ENCODE data around the gene UBE2QL1.

GRCh38 chr5:6486074-6486473, 37.4 kb downstream of the UBE2QL1 start:
- TF ChIP-seq, protein P1, sequence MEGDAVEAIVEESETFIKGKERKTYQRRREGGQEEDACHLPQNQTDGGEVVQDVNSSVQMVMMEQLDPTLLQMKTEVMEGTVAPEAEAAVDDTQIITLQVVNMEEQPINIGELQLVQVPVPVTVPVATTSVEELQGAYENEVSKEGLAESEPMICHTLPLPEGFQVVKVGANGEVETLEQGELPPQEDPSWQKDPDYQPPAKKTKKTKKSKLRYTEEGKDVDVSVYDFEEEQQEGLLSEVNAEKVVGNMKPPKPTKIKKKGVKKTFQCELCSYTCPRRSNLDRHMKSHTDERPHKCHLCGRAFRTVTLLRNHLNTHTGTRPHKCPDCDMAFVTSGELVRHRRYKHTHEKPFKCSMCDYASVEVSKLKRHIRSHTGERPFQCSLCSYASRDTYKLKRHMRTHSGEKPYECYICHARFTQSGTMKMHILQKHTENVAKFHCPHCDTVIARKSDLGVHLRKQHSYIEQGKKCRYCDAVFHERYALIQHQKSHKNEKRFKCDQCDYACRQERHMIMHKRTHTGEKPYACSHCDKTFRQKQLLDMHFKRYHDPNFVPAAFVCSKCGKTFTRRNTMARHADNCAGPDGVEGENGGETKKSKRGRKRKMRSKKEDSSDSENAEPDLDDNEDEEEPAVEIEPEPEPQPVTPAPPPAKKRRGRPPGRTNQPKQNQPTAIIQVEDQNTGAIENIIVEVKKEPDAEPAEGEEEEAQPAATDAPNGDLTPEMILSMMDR (conservative IDR thresholded peaks at IDR 0.05; ENCODE audit: low read length) = no peak
- no peak for TF ChIP-seq EZH2phosphoT487 (IDR thresholded peaks at IDR 0.05; ENCODE audit: borderline replicate concordance, low read depth, low read length)
